ENCODE results near the gene ELK4.

DNA sequence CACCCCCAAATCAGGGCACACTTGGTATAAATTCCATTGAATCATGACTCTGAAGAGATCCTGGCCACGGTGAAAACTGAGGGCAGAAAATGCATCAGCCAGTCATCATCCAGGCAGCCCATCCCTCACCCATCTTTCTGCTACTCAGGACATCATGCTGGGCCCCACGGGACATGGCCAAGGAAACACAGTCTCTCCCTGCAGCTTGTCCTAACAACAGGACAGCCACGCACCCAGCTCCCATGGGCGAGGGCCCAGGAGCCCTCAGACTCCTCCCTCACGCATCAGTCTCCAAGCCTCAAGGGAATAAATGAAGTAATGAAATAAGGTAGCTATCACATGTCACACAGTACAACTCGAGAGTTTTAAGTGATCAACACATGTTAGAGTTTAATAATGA, 37.8 kb downstream of the ELK4 start:
- TF ChIP-seq ZNF124 (CRISPR knock-in tag; IDR thresholded peaks at IDR 0.05) (no peak), FOXJ3 (CRISPR knock-in tag; IDR thresholded peaks at IDR 0.05; ENCODE audit: borderline replicate concordance) (no peak), ATF7 (IDR thresholded peaks at IDR 0.05) (no peak), ATF7 (CRISPR knock-in tag; IDR thresholded peaks at IDR 0.05) (no peak), XRCC5 (optimal IDR thresholded peaks at IDR 0.05; ENCODE audit: low read length) (no peak), ONECUT2 (CRISPR knock-in tag; IDR thresholded peaks at IDR 0.05) (no peak), HNRNPH1 (optimal IDR thresholded peaks at IDR 0.05; ENCODE audit: low read depth, low read length) (no peak)
- TF ChIP-seq, protein P1, sequence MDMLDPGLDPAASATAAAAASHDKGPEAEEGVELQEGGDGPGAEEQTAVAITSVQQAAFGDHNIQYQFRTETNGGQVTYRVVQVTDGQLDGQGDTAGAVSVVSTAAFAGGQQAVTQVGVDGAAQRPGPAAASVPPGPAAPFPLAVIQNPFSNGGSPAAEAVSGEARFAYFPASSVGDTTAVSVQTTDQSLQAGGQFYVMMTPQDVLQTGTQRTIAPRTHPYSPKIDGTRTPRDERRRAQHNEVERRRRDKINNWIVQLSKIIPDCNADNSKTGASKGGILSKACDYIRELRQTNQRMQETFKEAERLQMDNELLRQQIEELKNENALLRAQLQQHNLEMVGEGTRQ (IDR thresholded peaks at IDR 0.05; ENCODE audit: low read depth, low read length), result no peak
- TF ChIP-seq, protein P1 (CRISPR knock-in tag; IDR thresholded peaks at IDR 0.05; ENCODE audit: borderline replicate concordance), result no peak
- TF ChIP-seq, protein P2, sequence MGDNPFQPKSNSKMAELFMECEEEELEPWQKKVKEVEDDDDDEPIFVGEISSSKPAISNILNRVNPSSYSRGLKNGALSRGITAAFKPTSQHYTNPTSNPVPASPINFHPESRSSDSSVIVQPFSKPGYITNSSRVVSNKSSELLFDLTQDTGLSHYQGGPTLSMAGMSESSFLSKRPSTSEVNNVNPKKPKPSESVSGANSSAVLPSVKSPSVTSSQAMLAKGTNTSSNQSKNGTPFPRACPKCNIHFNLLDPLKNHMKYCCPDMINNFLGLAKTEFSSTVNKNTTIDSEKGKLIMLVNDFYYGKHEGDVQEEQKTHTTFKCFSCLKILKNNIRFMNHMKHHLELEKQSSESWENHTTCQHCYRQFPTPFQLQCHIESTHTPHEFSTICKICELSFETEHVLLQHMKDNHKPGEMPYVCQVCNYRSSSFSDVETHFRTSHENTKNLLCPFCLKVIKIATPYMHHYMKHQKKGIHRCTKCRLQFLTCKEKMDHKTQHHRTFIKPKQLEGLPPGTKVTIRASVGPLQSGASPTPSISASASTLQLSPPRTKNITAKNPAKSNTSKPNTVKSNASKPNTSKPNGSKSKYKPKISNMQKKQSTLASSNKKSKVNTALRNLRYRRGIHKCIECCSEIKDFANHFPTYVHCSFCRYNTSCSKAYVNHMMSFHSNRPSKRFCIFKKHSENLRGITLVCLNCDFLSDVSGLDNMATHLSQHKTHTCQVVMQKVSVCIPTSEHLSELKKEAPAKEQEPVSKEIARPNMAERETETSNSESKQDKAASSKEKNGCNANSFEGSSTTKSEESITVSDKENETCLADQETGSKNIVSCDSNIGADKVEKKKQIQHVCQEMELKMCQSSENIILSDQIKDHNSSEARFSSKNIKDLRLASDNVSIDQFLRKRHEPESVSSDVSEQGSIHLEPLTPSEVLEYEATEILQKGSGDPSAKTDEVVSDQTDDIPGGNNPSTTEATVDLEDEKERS (CRISPR knock-in tag; IDR thresholded peaks at IDR 0.05), result no peak
